ENCODE measurements around the gene TSC22D3.

TSC22D3 gene

GRCh38 chrX:107760304-107761077 is 15.1 kb downstream of the TSC22D3 start:
- DNase-seq (ENCODE audit: low read depth in 2 of 2): no peak

- DNase-seq (ENCODE audit: low read depth in 2 of 2): no peak
Observed at GRCh38 chrX:107758231-107758766, 17.3 kb downstream of the TSC22D3 start.

- DNase-seq (ENCODE audit: low read depth in 2 of 2): no peak
Observed at GRCh38 chrX:107755721-107756120, 19.9 kb downstream of the TSC22D3 start.

GRCh38 chrX:107753187-107753586 is 22.4 kb downstream of the TSC22D3 start:
- DNase-seq (ENCODE audit: low read depth in 2 of 2): no peak

- no peak for DNase-seq (ENCODE audit: low read depth in 2 of 2)
Observed at GRCh38 chrX:107752714-107753113, 22.9 kb downstream of the TSC22D3 start.

- DNase-seq (ENCODE audit: low read depth in 2 of 2): no peak
Observed at GRCh38 chrX:107752043-107752442, 23.5 kb downstream of the TSC22D3 start.

GRCh38 chrX:107750861-107751445 is 24.6 kb downstream of the TSC22D3 start:
- no peak for DNase-seq (ENCODE audit: low read depth in 2 of 2)

- DNase-seq (ENCODE audit: low read depth in 2 of 2): no peak
Observed at GRCh38 chrX:107750263-107750662, 25.3 kb downstream of the TSC22D3 start.

GRCh38 chrX:107748506-107748905 is 27.1 kb downstream of the TSC22D3 start:
- no peak for DNase-seq (ENCODE audit: low read depth in 2 of 2)

GRCh38 chrX:107747596-107748161 is 27.9 kb downstream of the TSC22D3 start:
- DNase-seq (ENCODE audit: low read depth in 2 of 2): no peak

- no peak for DNase-seq (ENCODE audit: low read depth in 2 of 2)
Observed at GRCh38 chrX:107744868-107745267, 30.7 kb downstream of the TSC22D3 start.

- DNase-seq (ENCODE audit: low read depth in 2 of 2): no peak
Observed at GRCh38 chrX:107743995-107744394, 31.6 kb downstream of the TSC22D3 start.

GRCh38 chrX:107742700-107743191 is 32.8 kb downstream of the TSC22D3 start:
- no peak for DNase-seq (ENCODE audit: low read depth in 2 of 2)

- DNase-seq (ENCODE audit: low read depth in 2 of 2): no peak
Observed at GRCh38 chrX:107741404-107741790, 34.2 kb downstream of the TSC22D3 start.

- no peak for DNase-seq (ENCODE audit: low read depth in 2 of 2)
Observed at GRCh38 chrX:107739541-107739940, 36.0 kb downstream of the TSC22D3 start.

- no peak for DNase-seq (ENCODE audit: low read depth in 2 of 2)
Observed at GRCh38 chrX:107738768-107739167, 36.8 kb downstream of the TSC22D3 start.

GRCh38 chrX:107738272-107738671 is 37.3 kb downstream of the TSC22D3 start:
- no peak for DNase-seq (ENCODE audit: low read depth in 2 of 2)

GRCh38 chrX:107736781-107737531 is 38.6 kb downstream of the TSC22D3 start:
- DNase-seq (ENCODE audit: low read depth in 2 of 2): no peak

GRCh38 chrX:107734646-107735045 is 40.9 kb downstream of the TSC22D3 start:
- DNase-seq (ENCODE audit: low read depth in 2 of 2): no peak

- DNase-seq (ENCODE audit: low read depth in 2 of 2): no peak
Observed at GRCh38 chrX:107733686-107734085, 41.9 kb downstream of the TSC22D3 start.

GRCh38 chrX:107731831-107732502 is 43.6 kb downstream of the TSC22D3 start:
- no peak for DNase-seq (ENCODE audit: low read depth in 2 of 2)

All from activated CD8-positive, alpha-beta memory T cell treated with anti-CD3 and anti-CD28 coated beads for 4 hours (primary cell).